Glutamatergic neuron (in vitro differentiated cells): ENCODE measurements around the gene CNTFR. TPM values are rescaled to one million over a fixed set of nuclear protein-coding genes. Genes with fewer than 3 reads are reported as not detected.
A peak's percentile ranks its signal among the peaks of the same experiment; 100 is the strongest.

Experiments used
- DNase-seq: peaks from one replicate; pipeline ENCODE4 v3.0.0; 2022
- H3K27ac Mint-ChIP-seq: one replicate; pipeline ENCODE4 v1.8.0; 2020; ENCODE audit warnings: mild to moderate bottlenecking, mixed read lengths, inconsistent platforms; ENCODE audit not compliant: unreplicated experiment
- H3K27me3 Mint-ChIP-seq: one replicate; pipeline ENCODE4 v1.8.0; 2020; ENCODE audit warnings: mild to moderate bottlenecking, moderate library complexity, mixed read lengths, inconsistent platforms; ENCODE audit not compliant: unreplicated experiment
- H3K36me3 Mint-ChIP-seq: one replicate; pipeline ENCODE4 v1.8.0; 2020; ENCODE audit warnings: mild to moderate bottlenecking, mixed read lengths, inconsistent platforms; ENCODE audit not compliant: unreplicated experiment
- H3K4me1 Mint-ChIP-seq: one replicate; pipeline ENCODE4 v1.8.0; 2020; ENCODE audit warnings: mild to moderate bottlenecking, low read depth, mixed read lengths, inconsistent platforms; ENCODE audit not compliant: unreplicated experiment
- H3K4me3 Mint-ChIP-seq: one replicate; pipeline ENCODE4 v1.8.0; 2020; ENCODE audit warnings: mild to moderate bottlenecking, mixed read lengths, inconsistent platforms; ENCODE audit not compliant: unreplicated experiment
- H3K9me3 Mint-ChIP-seq: one replicate; pipeline ENCODE4 v1.8.0; 2020; ENCODE audit warnings: mild to moderate bottlenecking, moderate library complexity, mixed read lengths, inconsistent platforms; ENCODE audit not compliant: unreplicated experiment
- total RNA-seq: library from RNA; stranded (reverse); fragmentation: NEBNext Ultra II Directional; extraction: Animal tissue kit (Norgen Biotek cat#: 25700); gene quantifications from one replicate; pipeline ENCODE4 v1.2.1, GENCODE V29; 2021; ENCODE audit not compliant: unreplicated experiment
- TF ChIP-seq, protein P1 (sequence below): fragments of 200-600 bp; sonication (generic); IDR thresholded peaks from one replicate; pipeline ENCODE4 v1.5.0; 2021; ENCODE audit not compliant: partially characterized antibody, unreplicated experiment

Gene CNTFR
- total RNA-seq, 1 donor from 2014 or later: 170 TPM

DNA sequence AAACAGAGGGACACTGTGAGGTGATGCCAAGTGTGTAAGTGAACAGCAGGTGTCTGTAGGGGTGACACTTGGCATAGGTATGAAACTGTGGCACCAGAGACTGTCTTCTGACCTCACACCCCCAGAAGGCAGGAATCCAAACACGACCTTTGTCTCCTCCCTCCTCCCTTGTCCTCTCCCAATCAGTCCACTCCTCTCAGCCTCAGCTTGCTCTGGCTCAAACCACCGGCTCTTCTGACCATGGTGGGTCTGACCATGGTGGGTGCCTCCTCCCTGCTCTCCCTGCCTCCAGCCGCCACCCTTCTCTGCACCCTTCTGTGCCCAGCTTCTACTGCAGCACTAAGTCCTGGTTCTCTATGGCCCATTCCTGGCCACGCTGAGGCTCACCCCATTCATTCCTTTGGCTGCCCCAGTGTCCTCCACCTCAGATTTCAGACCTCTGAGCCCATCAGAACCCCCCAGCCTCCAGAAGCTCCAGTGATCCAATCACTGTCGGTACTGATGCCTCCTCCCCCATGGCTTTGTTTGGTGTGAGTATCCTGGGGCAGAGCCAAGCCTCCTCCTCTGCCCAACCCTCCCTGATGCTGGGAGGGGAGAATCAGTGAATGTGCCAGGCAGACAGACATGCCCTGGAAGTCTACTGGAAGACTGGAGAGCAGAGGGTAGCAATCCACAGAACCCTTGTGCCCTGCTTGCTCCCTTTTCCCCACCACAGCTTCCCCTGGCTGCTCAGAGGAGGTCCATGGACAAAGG is 41.1 kb upstream of the CNTFR start:
- Mint-ChIP-seq H3K9me3 (peaks cover 13% of the 10 kb centered on the region), H3K27ac (peak overlapping the region; percentile 8), H3K27me3 (peaks cover 39% of the 10 kb centered on the region), H3K4me1 (peaks cover 18% of the 10 kb centered on the region), H3K36me3 (peaks cover 6% of the 10 kb centered on the region), H3K4me3 (no peak overlapping the region)
- no peak for DNase-seq
- TF ChIP-seq, protein P1, sequence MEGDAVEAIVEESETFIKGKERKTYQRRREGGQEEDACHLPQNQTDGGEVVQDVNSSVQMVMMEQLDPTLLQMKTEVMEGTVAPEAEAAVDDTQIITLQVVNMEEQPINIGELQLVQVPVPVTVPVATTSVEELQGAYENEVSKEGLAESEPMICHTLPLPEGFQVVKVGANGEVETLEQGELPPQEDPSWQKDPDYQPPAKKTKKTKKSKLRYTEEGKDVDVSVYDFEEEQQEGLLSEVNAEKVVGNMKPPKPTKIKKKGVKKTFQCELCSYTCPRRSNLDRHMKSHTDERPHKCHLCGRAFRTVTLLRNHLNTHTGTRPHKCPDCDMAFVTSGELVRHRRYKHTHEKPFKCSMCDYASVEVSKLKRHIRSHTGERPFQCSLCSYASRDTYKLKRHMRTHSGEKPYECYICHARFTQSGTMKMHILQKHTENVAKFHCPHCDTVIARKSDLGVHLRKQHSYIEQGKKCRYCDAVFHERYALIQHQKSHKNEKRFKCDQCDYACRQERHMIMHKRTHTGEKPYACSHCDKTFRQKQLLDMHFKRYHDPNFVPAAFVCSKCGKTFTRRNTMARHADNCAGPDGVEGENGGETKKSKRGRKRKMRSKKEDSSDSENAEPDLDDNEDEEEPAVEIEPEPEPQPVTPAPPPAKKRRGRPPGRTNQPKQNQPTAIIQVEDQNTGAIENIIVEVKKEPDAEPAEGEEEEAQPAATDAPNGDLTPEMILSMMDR: no peak

GRCh38 chr9:34629491-34629808 is 39.9 kb upstream of the CNTFR start:
- Mint-ChIP-seq H3K27me3 (peaks cover 40% of the 10 kb centered on the region), H3K4me1 (peaks cover 13% of the 10 kb centered on the region), H3K9me3 (peaks cover 11% of the 10 kb centered on the region), H3K4me3 (peak overlapping the region; percentile 83), H3K36me3 (peaks cover 6% of the 10 kb centered on the region), H3K27ac (no peak overlapping the region)
- TF ChIP-seq, protein P1: no peak
- no peak for DNase-seq

DNA sequence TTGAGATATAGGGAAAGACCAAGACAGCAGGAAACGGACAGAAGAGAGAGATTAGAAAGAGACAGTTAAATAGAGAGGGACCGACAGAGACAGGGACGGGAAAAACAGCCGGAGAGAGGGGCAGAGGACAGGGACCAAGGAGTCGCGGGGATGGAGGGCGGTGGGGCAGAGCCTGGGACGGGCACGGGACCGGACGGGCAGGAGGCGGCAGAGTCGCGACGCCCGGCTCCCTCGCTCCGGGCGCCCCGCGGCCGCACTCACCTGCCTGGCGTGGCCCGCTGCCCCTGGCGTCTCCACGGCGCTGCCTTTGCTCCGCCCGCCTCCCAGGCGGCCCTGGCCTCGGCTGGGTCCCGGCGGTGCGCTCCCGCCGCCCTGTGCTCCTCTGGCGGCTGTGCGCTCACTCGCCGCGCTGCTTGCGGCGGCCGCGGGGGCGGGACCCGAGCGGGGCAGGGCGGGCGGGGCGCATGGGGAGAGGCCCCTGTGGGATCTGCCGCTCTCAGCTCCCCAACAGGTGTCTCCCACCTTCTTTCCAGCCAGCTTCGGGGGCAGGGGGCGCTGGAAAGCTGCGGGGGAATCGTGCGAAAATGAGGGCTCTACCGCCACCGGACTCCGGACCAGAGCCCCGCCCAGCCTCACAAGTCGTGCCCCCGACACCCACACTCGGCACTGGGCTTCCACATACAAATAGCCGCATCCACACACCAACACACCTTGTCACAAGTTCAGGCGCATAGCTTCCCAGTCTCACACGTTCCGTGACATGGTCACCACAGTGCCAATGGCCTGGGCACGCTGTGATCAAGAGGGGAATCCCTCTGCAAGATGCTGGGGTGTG is 39.3 kb upstream of the CNTFR start, which contains the start of gene ARID3C:
Gene ARID3C, minus strand, starts transcription at position 411 of the 835 bp plus-strand sequence. CDS start 1,052 bp downstream, outside the sequence.
- Mint-ChIP-seq H3K36me3 (peaks cover 6% of the 10 kb centered on the region), H3K4me3 (peak within 1 kb of the TSS; percentile 95), H3K27me3 (peaks cover 45% of the 10 kb centered on the region), H3K27ac (no peak within 1 kb of the TSS), H3K4me1 (peaks cover 8% of the 10 kb centered on the region), H3K9me3 (peaks cover 11% of the 10 kb centered on the region)
- TF ChIP-seq, protein P1: no peak
- DNase-seq: peak; percentile 62

GRCh38 chr9:34627716-34628655 is 38.5 kb upstream of the CNTFR start:
- Mint-ChIP-seq H3K9me3 (peaks cover 11% of the 10 kb centered on the region), H3K27ac (no peak overlapping the region), H3K4me3 (peak overlapping the region; percentile 95), H3K36me3 (peaks cover 6% of the 10 kb centered on the region), H3K4me1 (peaks cover 6% of the 10 kb centered on the region), H3K27me3 (peaks cover 48% of the 10 kb centered on the region)
- DNase-seq: no peak
- TF ChIP-seq, protein P1: no peak
